ENCODE data around the gene SECISBP2. TPM values are rescaled to one million over a fixed set of nuclear protein-coding genes. Genes with fewer than 3 reads are reported as not detected.

SECISBP2 gene
- total RNA-seq, 1 donor from 2014 or later: 15.1 TPM

GRCh38 chr9:89394412-89394811 is 76.1 kb downstream of the SECISBP2 start:
- H3K27me3 Mint-ChIP-seq (ENCODE audit: low read depth): no peaks in the 10 kb centered on the region
- no peak for TF ChIP-seq CTCF (IDR thresholded peaks at IDR 0.05)
- no peak overlapping the region for H3K4me3 Mint-ChIP-seq (ENCODE audit: unreplicated experiment)
- peaks cover 4% of the 10 kb centered on the region for H3K36me3 Mint-ChIP-seq (ENCODE audit: low read depth)
- no peaks in the 10 kb centered on the region for H3K4me1 Mint-ChIP-seq (ENCODE audit: low read depth)
- H3K27ac Mint-ChIP-seq (ENCODE audit: unreplicated experiment): no peak overlapping the region
- no peak for DNase-seq (ENCODE audit: low spot score)
- H3K9me3 Mint-ChIP-seq (ENCODE audit: low read depth): no peaks in the 10 kb centered on the region

GRCh38 chr9:89395931-89396710 is 77.8 kb downstream of the SECISBP2 start:
- H3K4me3 Mint-ChIP-seq (ENCODE audit: unreplicated experiment): no peak overlapping the region
- no peak for DNase-seq (ENCODE audit: low spot score)
- H3K27ac Mint-ChIP-seq (ENCODE audit: unreplicated experiment): no peak overlapping the region
- no peaks in the 10 kb centered on the region for H3K4me1 Mint-ChIP-seq (ENCODE audit: low read depth)
- no peaks in the 10 kb centered on the region for H3K9me3 Mint-ChIP-seq (ENCODE audit: low read depth)
- H3K36me3 Mint-ChIP-seq (ENCODE audit: low read depth): peaks cover 2% of the 10 kb centered on the region
- TF ChIP-seq CTCF (IDR thresholded peaks at IDR 0.05): no peak
- peaks cover 2% of the 10 kb centered on the region for H3K27me3 Mint-ChIP-seq (ENCODE audit: low read depth)

- Mint-ChIP-seq H3K27me3 (ENCODE audit: low read depth) (peaks cover 2% of the 10 kb centered on the region), H3K4me3 (ENCODE audit: unreplicated experiment) (no peak overlapping the region), H3K4me1 (ENCODE audit: low read depth) (no peaks in the 10 kb centered on the region), H3K9me3 (ENCODE audit: low read depth) (no peaks in the 10 kb centered on the region), H3K27ac (ENCODE audit: unreplicated experiment) (no peak overlapping the region), H3K36me3 (ENCODE audit: low read depth) (peaks cover 2% of the 10 kb centered on the region)
- no peak for TF ChIP-seq CTCF (IDR thresholded peaks at IDR 0.05)
- no peak for DNase-seq (ENCODE audit: low spot score)
These were observed 79.2 kb downstream of the SECISBP2 start for GRCh38 chr9:89397471-89397870.

GRCh38 chr9:89398621-89399020 is 80.3 kb downstream of the SECISBP2 start:
- Mint-ChIP-seq H3K4me3 (ENCODE audit: unreplicated experiment) (no peak overlapping the region), H3K9me3 (ENCODE audit: low read depth) (no peaks in the 10 kb centered on the region), H3K36me3 (ENCODE audit: low read depth) (peaks cover 2% of the 10 kb centered on the region), H3K27ac (ENCODE audit: unreplicated experiment) (no peak overlapping the region), H3K27me3 (ENCODE audit: low read depth) (peaks cover 2% of the 10 kb centered on the region), H3K4me1 (ENCODE audit: low read depth) (no peaks in the 10 kb centered on the region)
- DNase-seq (ENCODE audit: low spot score): no peak
- no peak for TF ChIP-seq CTCF (IDR thresholded peaks at IDR 0.05)

- peaks cover 2% of the 10 kb centered on the region for H3K36me3 Mint-ChIP-seq (ENCODE audit: low read depth)
- TF ChIP-seq CTCF (IDR thresholded peaks at IDR 0.05): no peak
- no peak overlapping the region for H3K4me3 Mint-ChIP-seq (ENCODE audit: unreplicated experiment)
- H3K9me3 Mint-ChIP-seq (ENCODE audit: low read depth): no peaks in the 10 kb centered on the region
- H3K4me1 Mint-ChIP-seq (ENCODE audit: low read depth): peaks cover under 1% of the 10 kb centered on the region
- peaks cover 2% of the 10 kb centered on the region for H3K27me3 Mint-ChIP-seq (ENCODE audit: low read depth)
- no peak overlapping the region for H3K27ac Mint-ChIP-seq (ENCODE audit: unreplicated experiment)
- DNase-seq (ENCODE audit: low spot score): no peak
These were observed 82.3 kb downstream of the SECISBP2 start for GRCh38 chr9:89400403-89401116.

All from chondrocyte (in vitro differentiated cells).